Thyroid gland (tissue), 4 donors: ENCODE data around the gene COL6A3. TPM values are rescaled to one million over a fixed set of nuclear protein-coding genes. Genes with fewer than 3 reads are reported as not detected.

ENCODE experiments used
- DNase-seq, 2 donors: peaks; one replicate each; pipeline ENCODE4 v3.0.0-alpha.2; 2019
- H3K27ac ChIP-seq, 3 donors: fragments of 200-600 bp; sonication (generic); 1 replicate in 2 of 3; 2 replicates in 1 of 3; pipeline ENCODE4 v1.5.1; 2016 to 2019; ENCODE audit warnings: mild to moderate bottlenecking in 1 of 3, moderate library complexity in 1 of 3
- H3K27me3 ChIP-seq: fragments of 200-600 bp; sonication (generic); one replicate; pipeline ENCODE4 v1.5.1; 2019
- H3K36me3 ChIP-seq, 2 donors: fragments of 200-600 bp; sonication (generic); one replicate each; pipeline ENCODE4 v1.5.1; 2016 to 2019
- H3K4me1 ChIP-seq, 2 donors: fragments of 200-600 bp; sonication (generic); one replicate each; pipeline ENCODE4 v1.5.1; 2017 to 2019
- H3K4me3 ChIP-seq, 3 donors: fragments of 200-600 bp; sonication (generic); replicated peaks in 1 of 3; 1 replicate in 2 of 3; 2 replicates in 1 of 3; pipeline ENCODE4 v1.5.1; 2016; ENCODE audit warnings: mild to moderate bottlenecking in 1 of 3
- H3K9me3 ChIP-seq: fragments of 200-600 bp; sonication (generic); one replicate; pipeline ENCODE4 v1.5.1; 2017
- POLR2A ChIP-seq, 2 donors: fragments of 450-650 bp; IDR thresholded peaks; one replicate each; pipeline ENCODE4 v1.6.1; 2017; ENCODE audit warnings: antibody characterized with exemption in 2 of 2, mild to moderate bottlenecking in 2 of 2, moderate library complexity in 1 of 2
- WGBS, 2 donors: methylation state at CpG; one replicate each; pipeline ENCODE4 v1.1.5; 2017; 5-methylcytosine and 5-hydroxymethylcytosine counted together
- intact Hi-C: fragments of 100-400 bp; cut with DNase I; formaldehyde crosslinking; loops from one replicate; pipeline ENCODE4 v1.15.1; 2023
- total RNA-seq, 4 donors: library from RNA; depleted of rRNA; stranded (reverse); fragments of >200 nt; gene quantifications; one replicate each; pipeline ENCODE4 v1.2.3, GENCODE V29; 2016
- TF ChIP-seq, protein P1 (sequence below), 6 experiments: fragments of 200-600 bp in 3 of 6; fragments of 450-650 bp in 3 of 6; sonication (generic) in 3 of 6; IDR thresholded peaks; one replicate each; pipeline ENCODE4 v1.5.1; 2016 to 2019; ENCODE audit warnings: antibody characterized with exemption in 6 of 6, mild to moderate bottlenecking in 2 of 6, inconsistent platforms in 1 of 6, moderate library complexity in 1 of 6

The COL6A3 gene
- total RNA-seq, 4 donors from 2014 or later: 82.6 to 168 (median 146) TPM

DNA sequence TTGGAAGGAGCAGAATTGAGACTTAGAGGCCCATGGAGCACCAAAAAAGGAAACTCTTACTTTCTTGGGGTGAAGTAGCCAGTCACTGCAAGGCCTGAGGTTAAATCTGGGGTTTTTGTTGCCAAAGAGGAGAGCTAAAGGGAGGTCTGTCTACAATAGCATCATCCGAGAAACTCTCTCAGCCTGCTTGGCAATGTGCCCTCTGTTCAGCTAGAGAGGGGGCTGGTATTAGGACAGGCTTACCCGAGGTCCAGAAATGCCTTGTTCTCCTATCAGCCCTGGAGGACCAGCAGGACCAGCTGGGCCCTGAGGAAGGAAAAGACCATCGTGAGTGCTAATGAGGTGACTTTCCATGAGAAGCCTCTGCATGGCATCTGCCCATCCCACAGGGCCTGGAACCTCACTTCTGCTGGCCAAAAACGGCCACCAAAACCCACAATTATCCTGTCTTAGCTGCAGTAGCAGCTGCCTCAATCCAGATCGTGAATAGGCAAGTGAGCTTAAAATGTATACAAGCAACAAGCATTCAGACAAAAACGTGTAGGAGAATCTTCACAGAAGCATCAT is 61.6 kb downstream of the COL6A3 start:
- Histone ChIP-seq H3K4me3 (no peak overlapping the region), H3K27me3 (no peaks in the 10 kb centered on the region), H3K27ac (no peak overlapping the region), H3K36me3 (no peaks in the 10 kb centered on the region), H3K4me1 (peaks cover 0 to 9% of the 10 kb centered on the region in 2 donors), H3K9me3 (no peaks in the 10 kb centered on the region)
- TF ChIP-seq, protein P1, sequence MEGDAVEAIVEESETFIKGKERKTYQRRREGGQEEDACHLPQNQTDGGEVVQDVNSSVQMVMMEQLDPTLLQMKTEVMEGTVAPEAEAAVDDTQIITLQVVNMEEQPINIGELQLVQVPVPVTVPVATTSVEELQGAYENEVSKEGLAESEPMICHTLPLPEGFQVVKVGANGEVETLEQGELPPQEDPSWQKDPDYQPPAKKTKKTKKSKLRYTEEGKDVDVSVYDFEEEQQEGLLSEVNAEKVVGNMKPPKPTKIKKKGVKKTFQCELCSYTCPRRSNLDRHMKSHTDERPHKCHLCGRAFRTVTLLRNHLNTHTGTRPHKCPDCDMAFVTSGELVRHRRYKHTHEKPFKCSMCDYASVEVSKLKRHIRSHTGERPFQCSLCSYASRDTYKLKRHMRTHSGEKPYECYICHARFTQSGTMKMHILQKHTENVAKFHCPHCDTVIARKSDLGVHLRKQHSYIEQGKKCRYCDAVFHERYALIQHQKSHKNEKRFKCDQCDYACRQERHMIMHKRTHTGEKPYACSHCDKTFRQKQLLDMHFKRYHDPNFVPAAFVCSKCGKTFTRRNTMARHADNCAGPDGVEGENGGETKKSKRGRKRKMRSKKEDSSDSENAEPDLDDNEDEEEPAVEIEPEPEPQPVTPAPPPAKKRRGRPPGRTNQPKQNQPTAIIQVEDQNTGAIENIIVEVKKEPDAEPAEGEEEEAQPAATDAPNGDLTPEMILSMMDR (IDR thresholded peaks at IDR 0.05): no peak
- TF ChIP-seq POLR2A (IDR thresholded peaks at IDR 0.05): no peak
- WGBS, 2 donors: 66 to 81% methylated on average over 6 of the region's 6 CpGs
- no peak for DNase-seq
- intact Hi-C loops: no loop called here

- TF ChIP-seq, protein P1 (IDR thresholded peaks at IDR 0.05): no peak
- TF ChIP-seq POLR2A (IDR thresholded peaks at IDR 0.05): no peak
- intact Hi-C loops: no loop called here
- Histone ChIP-seq H3K9me3 (no peaks in the 10 kb centered on the region), H3K4me1 (peaks cover 0 to 9% of the 10 kb centered on the region in 2 donors), H3K36me3 (no peaks in the 10 kb centered on the region), H3K27ac (no peak overlapping the region), H3K4me3 (no peak overlapping the region), H3K27me3 (no peaks in the 10 kb centered on the region)
- no peak for DNase-seq
- WGBS, 2 donors: 93 to 96% methylated on average over 4 of the region's 4 CpGs
Measured at GRCh38 chr2:237351796-237352195, 62.2 kb downstream of the COL6A3 start.

- Histone ChIP-seq H3K4me3 (no peak overlapping the region), H3K4me1 (peaks cover 0 to 9% of the 10 kb centered on the region in 2 donors), H3K9me3 (no peaks in the 10 kb centered on the region), H3K27ac (no peak overlapping the region), H3K27me3 (no peaks in the 10 kb centered on the region), H3K36me3 (no peaks in the 10 kb centered on the region)
- DNase-seq: no peak
- intact Hi-C loops: no loop called here
- no peak for TF ChIP-seq POLR2A (IDR thresholded peaks at IDR 0.05)
- TF ChIP-seq, protein P1 (IDR thresholded peaks at IDR 0.05): no peak
- WGBS, 2 donors: 40 to 59% methylated on average over 4 to 7 of the region's 8 CpGs
Measured at GRCh38 chr2:237351046-237351445, 62.9 kb downstream of the COL6A3 start.

GRCh38 chr2:237350597-237350996 is 63.4 kb downstream of the COL6A3 start:
- no peak for DNase-seq
- WGBS, 2 donors: 78 to 82% methylated on average over 6 of the region's 6 CpGs
- peaks cover 0 to 9% of the 10 kb centered on the region in 2 donors for H3K4me1 ChIP-seq

GRCh38 chr2:237350070-237350469 is 63.9 kb downstream of the COL6A3 start:
- TF ChIP-seq POLR2A (IDR thresholded peaks at IDR 0.05): no peak
- no peaks in the 10 kb centered on the region for H3K36me3 ChIP-seq
- DNase-seq: no peak
- no peaks in the 10 kb centered on the region for H3K9me3 ChIP-seq
- H3K4me1 ChIP-seq: peaks cover 0 to 6% of the 10 kb centered on the region in 2 donors
- H3K27ac ChIP-seq: no peak overlapping the region
- WGBS, 2 donors: 87 to 92% methylated on average over 11 of the region's 11 CpGs
- intact Hi-C loops: no loop called here
- no peaks in the 10 kb centered on the region for H3K27me3 ChIP-seq
- H3K4me3 ChIP-seq: no peak overlapping the region

More at GRCh38 chr2:237350597-237350996, 63.4 kb downstream of the COL6A3 start:
- intact Hi-C loops: no loop called here
- Histone ChIP-seq H3K4me3 (no peak overlapping the region), H3K9me3 (no peaks in the 10 kb centered on the region), H3K36me3 (no peaks in the 10 kb centered on the region), H3K27me3 (no peaks in the 10 kb centered on the region), H3K27ac (no peak overlapping the region)
- TF ChIP-seq, protein P1 (IDR thresholded peaks at IDR 0.05): no peak
- no peak for TF ChIP-seq POLR2A (IDR thresholded peaks at IDR 0.05)
